PC-3 (cell line): ENCODE data around the gene RRM1. TPM values are rescaled to one million over a fixed set of nuclear protein-coding genes. Genes with fewer than 3 reads are reported as not detected.
"Not testable (repeated sequence)": the region's sequence is repeated elsewhere in the genome, so short reads cannot be mapped to it uniquely, and the experiment has no call there.

Source experiments
- ATAC-seq: fragments of 200-7000 bp; cut with Tn5 transposase; 2 replicates; pipeline ENCODE4 v1.9.1; 2020; ENCODE audit warnings: mild to moderate bottlenecking, moderate library complexity
- BruUV-seq: library from RNA; stranded (reverse); fragments of 400-500 nt; replicated peaks from 2 replicates; lab custom pipeline; 2021; lab: Mats Ljungman, UMichigan
- CTCF ChIA-PET: fragments of 300-600 bp; sonication (Branson Sonifier 250); formaldehyde crosslinking; loops from one replicate; lab custom pipeline; 2022; ENCODE audit warnings: antibody characterized with exemption; lab: Charles Lee
- POLR2A ChIA-PET: fragments of 300-600 bp; sonication (Branson Sonifier 250); formaldehyde crosslinking; loops from one replicate; lab custom pipeline; 2022; ENCODE audit warnings: antibody characterized with exemption; ENCODE audit not compliant: unreplicated experiment; lab: Charles Lee
- DNase-seq: peaks from one replicate; pipeline ENCODE4 v3.0.0-alpha.2; 2015
- H2AFZ ChIP-seq: fragments of 300-600 bp; sonication (generic); 2 replicates; pipeline ENCODE4 v1.6.0; 2016; ENCODE audit warnings: antibody characterized with exemption, low read length
- H3F3A ChIP-seq: fragments of 300-600 bp; sonication (generic); one replicate; pipeline ENCODE4 v1.6.0; 2017; ENCODE audit warnings: antibody characterized with exemption, low read length, control low read depth, mild to moderate bottlenecking; ENCODE audit not compliant: unreplicated experiment
- H3K27ac ChIP-seq: fragments of 300-600 bp; sonication (generic); 2 replicates; pipeline ENCODE4 v1.5.1; 2016; ENCODE audit warnings: mild to moderate bottlenecking, low read length
- H3K27me3 ChIP-seq: fragments of 300-600 bp; sonication (generic); 2 replicates; pipeline ENCODE4 v1.6.1; 2016; ENCODE audit warnings: low read length, mixed read lengths
- H3K36me3 ChIP-seq: fragments of 300-600 bp; sonication (generic); 2 replicates; pipeline ENCODE4 v1.6.1; 2016; ENCODE audit warnings: low read depth, mixed run types, low read length, mixed read lengths
- H3K4me1 ChIP-seq: fragments of 300-600 bp; sonication (generic); 2 replicates; pipeline ENCODE4 v1.5.1; 2016; ENCODE audit warnings: low read length; ENCODE audit not compliant: insufficient read depth
- H3K4me2 ChIP-seq: fragments of 300-600 bp; sonication (generic); 2 replicates; pipeline ENCODE4 v1.6.0; 2016; ENCODE audit warnings: low read length
- H3K4me3 ChIP-seq: fragments of 300-600 bp; sonication (generic); 2 replicates; pipeline ENCODE4 v1.5.1; 2016; ENCODE audit warnings: mild to moderate bottlenecking, low read length, mixed read lengths
- H3K79me2 ChIP-seq: fragments of 300-600 bp; sonication (generic); 2 replicates; pipeline ENCODE4 v1.6.1; 2017; ENCODE audit warnings: low read length, mixed read lengths
- H3K9ac ChIP-seq: fragments of 300-600 bp; sonication (generic); 2 replicates; pipeline ENCODE4 v1.6.0; 2016; ENCODE audit warnings: mild to moderate bottlenecking, low read length
- H3K9me2 ChIP-seq: fragments of 300-600 bp; sonication (generic); replicated peaks from 2 replicates; pipeline ENCODE4 v1.6.1; 2016; ENCODE audit warnings: mixed run types, low read length, mixed read lengths
- H3K9me3 ChIP-seq: fragments of 300-600 bp; sonication (generic); 2 replicates; pipeline ENCODE4 v1.6.1; 2016; ENCODE audit warnings: low read length, mixed read lengths
- H4K20me1 ChIP-seq: fragments of 300-600 bp; sonication (generic); 2 replicates; pipeline ENCODE4 v1.6.1; 2016; ENCODE audit warnings: low read length, mixed read lengths
- CTCF ChIP-seq: fragments of 300-600 bp; sonication (generic); conservative IDR thresholded peaks from 2 replicates; pipeline ENCODE4 v1.5.1; 2017; ENCODE audit warnings: antibody characterized with exemption, low read depth, mild to moderate bottlenecking, low read length
- EZH2 ChIP-seq: fragments of 300-600 bp; sonication (generic); IDR thresholded peaks from one replicate; pipeline ENCODE4 v1.6.1; 2017; ENCODE audit warnings: antibody characterized with exemption, mild to moderate bottlenecking, low read length; ENCODE audit not compliant: unreplicated experiment
- EZH2phosphoT487 ChIP-seq: fragments of 300-600 bp; sonication (generic); IDR thresholded peaks from 2 replicates; pipeline ENCODE4 v1.6.1; 2018; ENCODE audit warnings: mild to moderate bottlenecking, antibody characterized with exemption, low read length, borderline replicate concordance
- intact Hi-C: fragments of 100-400 bp; cut with micrococcal nuclease; formaldehyde crosslinking; loops from 2 replicates; pipeline ENCODE4 v1.9.0; 2023
- total RNA-seq: library from RNA; depleted of rRNA; stranded (reverse); fragments of >200 nt; gene quantifications from 2 replicates; pipeline ENCODE4 v1.2.3, GENCODE V29; 2014

RRM1 gene
- total RNA-seq, 1 experiment from 2014 or later: 106 TPM

- H3K79me2 ChIP-seq: no peaks in the 10 kb centered on the region
- no TSS peak for BruUV-seq
- no peaks in the 10 kb centered on the region for H3K9me3 ChIP-seq
- H3K36me3 ChIP-seq: no peaks in the 10 kb centered on the region
- no peak overlapping the region for H3K27ac ChIP-seq
- no peak overlapping the region for H2AFZ ChIP-seq
- no peak overlapping the region for H3K4me3 ChIP-seq
- intact Hi-C loops: no loop called here
- no peaks in the 10 kb centered on the region for H4K20me1 ChIP-seq
- H3F3A ChIP-seq: no peaks in the 10 kb centered on the region
- CTCF ChIA-PET: no interaction called here
- no peak for DNase-seq
- H3K9me2 ChIP-seq: no peaks in the 10 kb centered on the region
- no peaks in the 10 kb centered on the region for H3K4me1 ChIP-seq
- H3K27me3 ChIP-seq: no peaks in the 10 kb centered on the region
- ATAC-seq: no peak
- no peak overlapping the region for H3K4me2 ChIP-seq
- no peak overlapping the region for H3K9ac ChIP-seq
- POLR2A ChIA-PET: no interaction called here
- TF ChIP-seq EZH2phosphoT487 (no peak), CTCF (no peak), EZH2 (no peak)
Observed at GRCh38 chr11:4154503-4154902, 59.9 kb downstream of the RRM1 start.

- H2AFZ ChIP-seq: no peak overlapping the region
Observed at GRCh38 chr11:4156571-4156970, 62.0 kb downstream of the RRM1 start.

GRCh38 chr11:4158818-4159217 is 64.2 kb downstream of the RRM1 start:
- H3K27me3 ChIP-seq, intact Hi-C loops, ATAC-seq: not testable (repeated sequence)

More at GRCh38 chr11:4156571-4156970, 62.0 kb downstream of the RRM1 start:
- POLR2A ChIA-PET: no interaction called here
- H3K9ac ChIP-seq: no peak overlapping the region
- H3K4me3 ChIP-seq: no peak overlapping the region
- H3K79me2 ChIP-seq: no peaks in the 10 kb centered on the region
- H3F3A ChIP-seq: no peaks in the 10 kb centered on the region
- no peaks in the 10 kb centered on the region for H3K4me1 ChIP-seq
- no peaks in the 10 kb centered on the region for H4K20me1 ChIP-seq
- ATAC-seq (no peak), DNase-seq (no peak)
- H3K27me3 ChIP-seq: no peaks in the 10 kb centered on the region
- intact Hi-C loops: no loop called here
- TF ChIP-seq EZH2phosphoT487: no peak
- TF ChIP-seq EZH2: no peak
- TF ChIP-seq CTCF: no peak
- BruUV-seq: no TSS peak
- H3K9me3 ChIP-seq: no peaks in the 10 kb centered on the region
- H3K4me2 ChIP-seq: no peak overlapping the region
- H3K36me3 ChIP-seq: no peaks in the 10 kb centered on the region
- no peak overlapping the region for H3K27ac ChIP-seq
- no peaks in the 10 kb centered on the region for H3K9me2 ChIP-seq
- CTCF ChIA-PET: no interaction called here

More at GRCh38 chr11:4158818-4159217, 64.2 kb downstream of the RRM1 start:
- H3K4me3 ChIP-seq, H3K79me2 ChIP-seq, H3K4me2 ChIP-seq, H3K9ac ChIP-seq, H3K27ac ChIP-seq, H3K36me3 ChIP-seq, BruUV-seq, H2AFZ ChIP-seq, H3K9me3 ChIP-seq, H3K4me1 ChIP-seq, POLR2A ChIA-PET, CTCF ChIA-PET, DNase-seq, H3K9me2 ChIP-seq, H4K20me1 ChIP-seq, H3F3A ChIP-seq: not testable (repeated sequence)
